ENCODE results near the gene SVBP. TPM values are rescaled to one million over a fixed set of nuclear protein-coding genes. Genes with fewer than 3 reads are reported as not detected.
A peak's percentile ranks its signal among the peaks of the same experiment; 100 is the strongest.
"Not testable (repeated sequence)": the region's sequence is repeated elsewhere in the genome, so short reads cannot be mapped to it uniquely, and the experiment has no call there.

Gene SVBP, protein sequence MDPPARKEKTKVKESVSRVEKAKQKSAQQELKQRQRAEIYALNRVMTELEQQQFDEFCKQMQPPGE
- total RNA-seq: 10 to 100 TPM; 17.1 to 18.0 TPM

DNA sequence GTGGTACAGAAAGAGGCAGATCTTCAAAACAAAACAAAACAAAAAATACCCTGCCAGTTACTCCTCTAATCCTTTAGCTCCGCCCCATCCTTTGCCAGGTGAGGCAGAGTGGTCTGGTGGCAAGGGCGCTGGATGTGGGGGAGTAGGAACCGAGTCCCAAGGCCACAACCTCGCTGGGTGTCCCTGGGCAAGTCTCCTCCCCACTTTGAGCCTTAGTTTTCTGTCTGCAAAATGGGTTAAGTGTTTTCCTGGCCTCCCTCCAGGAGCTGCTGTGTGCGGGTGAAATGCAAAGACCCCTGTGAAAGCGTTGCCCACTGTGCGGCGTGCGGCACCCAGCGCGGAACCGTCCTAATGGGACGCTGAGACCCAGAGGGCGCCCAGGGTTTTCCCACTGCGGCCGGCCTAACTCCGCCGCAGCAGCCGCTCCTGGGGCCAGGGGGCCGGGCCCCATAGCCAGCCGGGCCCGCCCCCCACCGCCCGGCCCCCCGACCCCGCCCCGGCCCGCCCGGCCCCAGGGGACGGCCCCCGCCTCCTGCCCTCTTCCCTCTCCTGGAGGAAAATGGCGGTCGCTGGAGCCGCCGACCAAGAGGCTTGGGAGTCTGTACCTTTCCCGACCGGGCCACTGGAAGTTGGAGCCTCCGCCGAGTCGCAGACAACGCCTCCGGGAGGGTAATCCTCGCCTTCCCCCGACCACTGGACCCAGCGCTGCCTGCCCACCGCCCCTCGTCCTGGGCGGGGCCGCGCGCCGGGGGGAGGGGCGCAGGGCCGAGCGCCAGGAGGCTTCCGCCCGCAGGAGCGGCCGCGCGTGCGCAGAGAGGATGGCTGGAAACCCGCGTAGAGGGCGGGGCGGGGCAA lies at the start of gene SVBP, which contains the start of gene ERMAP:
TSS of gene SVBP (minus strand) at position 813 of the 855 bp plus-strand sequence. CDS start 853 bp downstream, outside the sequence.
TSS of gene ERMAP (plus strand) at position 538 of the 855 bp plus-strand sequence. CDS start 13,327 bp downstream, outside the sequence.
- H3K36me3 Mint-ChIP-seq (ENCODE audit: low read depth): peaks cover 5% of the 10 kb centered on the region
- no peaks in the 10 kb centered on the region for H3K9me3 Mint-ChIP-seq (ENCODE audit: insufficient read depth)
- peak within 1 kb of the TSS; percentile 83 for H3K27ac Mint-ChIP-seq
- DNase-seq (peak; percentile 94), ATAC-seq (peak; percentile 92)
- H3K4me3 Mint-ChIP-seq: peak within 1 kb of the TSS; percentile 86
- H3K27me3 Mint-ChIP-seq (ENCODE audit: low read depth): no peaks in the 10 kb centered on the region
- ChIA-PET POLR2A (interaction anchor here (1.0 to 2.2 kb wide), 4 partner anchors 8 to 50 kb away, joined by 3 to 17 read pairs (median 10); partner anchors contain the start of genes C1orf50, P3H1 and ZNF691), CTCF (interaction anchor here (0.8 to 2.9 kb wide), 11 partner anchors 19 to 713 kb away, joined by 3 to 21 read pairs (median 3); partner anchors contain the start of genes C1orf50, P3H1 and ZNF691)
- H3K4me1 Mint-ChIP-seq (ENCODE audit: low read depth): peaks cover 23% of the 10 kb centered on the region

DNA sequence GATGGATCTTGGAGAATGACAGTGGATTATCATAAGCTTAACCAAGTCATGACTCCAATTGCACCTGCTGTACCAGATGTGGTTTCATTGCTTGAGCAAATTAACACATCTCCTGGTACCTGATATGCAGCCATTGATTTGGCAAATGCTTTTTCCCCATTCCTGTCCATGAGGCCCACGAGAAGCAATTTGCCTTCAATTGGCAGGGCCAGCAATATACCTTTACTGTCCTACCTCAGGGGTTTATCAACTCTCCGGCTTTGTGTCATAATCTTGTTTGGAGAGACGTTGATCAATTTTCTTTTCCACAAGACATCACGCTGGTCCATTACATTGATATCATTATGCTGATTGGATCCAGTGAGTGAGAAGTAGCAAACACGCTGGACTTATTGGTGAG lies 49.4 kb upstream of the SVBP start:
- no peaks in the 10 kb centered on the region for H3K9me3 Mint-ChIP-seq (ENCODE audit: insufficient read depth)
- ATAC-seq: no peak
- H3K4me3 Mint-ChIP-seq: no peak overlapping the region
- no peaks in the 10 kb centered on the region for H3K4me1 Mint-ChIP-seq (ENCODE audit: low read depth)
- H3K27me3 Mint-ChIP-seq (ENCODE audit: low read depth): peaks cover 12% of the 10 kb centered on the region
- H3K36me3 Mint-ChIP-seq (ENCODE audit: low read depth): no peaks in the 10 kb centered on the region
- no peak for DNase-seq
- no peak overlapping the region for H3K27ac Mint-ChIP-seq
- ChIA-PET CTCF (no interaction called here), POLR2A (no interaction called here)

DNA sequence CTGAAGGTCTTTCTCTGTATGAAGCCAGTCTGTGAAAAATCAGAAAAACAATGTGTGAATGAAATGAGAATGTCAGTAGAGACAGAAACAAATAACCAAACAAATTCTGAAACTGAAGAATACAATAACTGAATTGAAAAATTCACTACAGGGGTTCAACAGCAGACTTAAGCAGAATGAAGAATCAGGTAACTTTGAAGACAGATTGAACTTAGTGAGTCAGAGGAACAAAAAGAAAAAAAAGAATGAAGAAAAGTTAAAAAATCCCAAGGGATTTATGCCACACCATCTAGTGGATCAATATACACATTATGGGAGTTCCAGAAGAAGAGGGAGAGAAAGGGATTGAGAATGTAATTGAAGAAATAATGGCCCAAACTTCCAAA lies 43.8 kb upstream of the SVBP start:
- no peak for DNase-seq
- no peak overlapping the region for H3K27ac Mint-ChIP-seq
- CTCF ChIA-PET: interaction anchor here (1.7 to 2.5 kb wide), 2 partner anchors 12 to 15 kb away, joined by 3 to 7 read pairs; partner anchors contain the start of gene ZNF691

DNA sequence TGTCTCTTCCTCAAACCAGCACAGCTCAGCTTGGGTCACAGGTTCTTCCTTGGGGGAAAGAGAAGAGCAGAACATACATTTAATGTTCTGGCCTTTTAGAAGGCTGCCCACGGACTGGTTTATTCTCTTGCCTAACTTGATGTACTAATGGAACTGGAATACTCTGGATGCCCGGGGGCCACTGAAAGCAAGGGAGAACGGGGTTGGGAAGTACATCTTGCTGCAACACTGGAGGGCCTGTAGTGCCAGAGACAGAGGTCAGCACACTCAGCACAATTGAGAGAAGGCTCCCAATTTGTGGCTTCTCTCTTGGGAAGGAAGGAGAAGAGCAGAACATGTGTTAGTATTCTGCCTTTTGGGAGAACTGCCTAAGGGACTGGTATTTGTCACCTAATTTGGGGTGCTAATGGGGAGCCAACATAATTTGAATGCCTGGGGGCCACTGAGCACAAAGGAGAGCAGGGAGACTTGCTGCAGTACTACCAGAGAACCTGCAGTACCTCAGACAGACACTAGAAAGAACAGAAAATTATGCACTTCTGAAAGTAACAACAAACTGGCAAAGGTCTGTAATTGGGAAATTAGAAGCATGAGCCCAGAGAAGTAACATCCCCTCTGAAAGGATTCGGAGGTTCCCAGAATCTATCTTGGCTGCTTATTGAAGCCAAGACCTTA lies 43.3 kb upstream of the SVBP start:
- Mint-ChIP-seq H3K9me3 (ENCODE audit: insufficient read depth) (peaks cover 4% of the 10 kb centered on the region), H3K27ac (no peak overlapping the region), H3K36me3 (ENCODE audit: low read depth) (peaks cover 11% of the 10 kb centered on the region), H3K27me3 (ENCODE audit: low read depth) (peaks cover 23% of the 10 kb centered on the region), H3K4me1 (ENCODE audit: low read depth) (no peaks in the 10 kb centered on the region), H3K4me3 (no peak overlapping the region)
- POLR2A ChIA-PET: no interaction called here
- DNase-seq (no peak), ATAC-seq (no peak)
- CTCF ChIA-PET: interaction anchor here (2.5 kb wide), 1 partner anchor 14 kb away, joined by 7 read pairs; the partner anchor contains the start of gene ZNF691

More for the DNA sequence above, 43.8 kb upstream of the SVBP start:
- no peak for ATAC-seq
- no peaks in the 10 kb centered on the region for H3K4me1 Mint-ChIP-seq (ENCODE audit: low read depth)
- peaks cover 11% of the 10 kb centered on the region for H3K36me3 Mint-ChIP-seq (ENCODE audit: low read depth)
- POLR2A ChIA-PET: no interaction called here
- H3K9me3 Mint-ChIP-seq (ENCODE audit: insufficient read depth): peaks cover 4% of the 10 kb centered on the region
- peaks cover 25% of the 10 kb centered on the region for H3K27me3 Mint-ChIP-seq (ENCODE audit: low read depth)
- no peak overlapping the region for H3K4me3 Mint-ChIP-seq

DNA sequence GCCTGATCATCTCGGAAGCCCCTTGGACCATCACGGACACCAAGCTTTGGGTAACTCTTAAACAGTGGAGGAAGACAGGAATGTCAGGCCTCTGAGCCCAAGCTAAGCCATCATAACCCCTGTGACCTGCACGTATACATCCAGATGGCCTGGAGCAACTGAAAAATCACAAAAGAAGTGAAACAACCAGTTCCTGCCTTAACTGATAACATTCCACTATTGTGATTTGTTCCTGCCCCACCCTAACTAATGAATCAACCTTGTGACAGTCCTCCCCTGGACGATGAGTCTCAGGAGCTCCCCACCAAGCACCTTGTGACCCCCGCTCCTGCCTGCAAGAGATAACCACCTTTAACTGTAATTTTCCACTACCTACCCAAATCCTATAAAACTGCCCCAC lies 42.2 kb upstream of the SVBP start:
- POLR2A ChIA-PET; H3K4me1 Mint-ChIP-seq (ENCODE audit: low read depth); H3K4me3 Mint-ChIP-seq; H3K27ac Mint-ChIP-seq; ATAC-seq; DNase-seq; H3K9me3 Mint-ChIP-seq (ENCODE audit: insufficient read depth): not testable (repeated sequence)
- H3K36me3 Mint-ChIP-seq (ENCODE audit: low read depth): peaks cover 14% of the 10 kb centered on the region
- CTCF ChIA-PET: interaction anchor here (2.2 kb wide), 1 partner anchor 13 kb away, joined by 5 read pairs; the partner anchor contains the start of gene ZNF691
- H3K27me3 Mint-ChIP-seq (ENCODE audit: low read depth): peaks cover 20% of the 10 kb centered on the region

DNA sequence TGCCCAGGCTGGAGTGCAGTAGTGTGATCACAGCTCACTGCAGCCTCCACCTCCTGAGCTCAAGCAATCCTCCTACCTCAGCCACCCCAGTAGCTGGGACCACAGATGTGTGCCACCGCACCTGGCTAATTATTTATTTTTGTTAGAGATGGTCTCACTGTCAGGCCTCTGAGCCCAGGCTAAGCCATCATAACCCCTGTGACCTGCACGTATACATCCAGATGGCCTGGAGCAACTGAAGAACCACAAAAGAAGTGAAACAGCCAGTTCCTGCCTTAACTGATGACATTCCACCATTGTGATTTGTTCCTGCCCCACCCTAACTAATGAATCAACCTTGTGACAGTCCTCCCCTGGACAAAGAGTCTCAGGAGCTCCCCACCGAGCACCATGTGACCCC lies 39.4 kb upstream of the SVBP start:
- ATAC-seq; CTCF ChIA-PET; DNase-seq; H3K4me1 Mint-ChIP-seq (ENCODE audit: low read depth); POLR2A ChIA-PET; H3K9me3 Mint-ChIP-seq (ENCODE audit: insufficient read depth); H3K4me3 Mint-ChIP-seq; H3K27ac Mint-ChIP-seq: not testable (repeated sequence)
- peaks cover 15% of the 10 kb centered on the region for H3K27me3 Mint-ChIP-seq (ENCODE audit: low read depth)
- peaks cover 24% of the 10 kb centered on the region for H3K36me3 Mint-ChIP-seq (ENCODE audit: low read depth)

DNA sequence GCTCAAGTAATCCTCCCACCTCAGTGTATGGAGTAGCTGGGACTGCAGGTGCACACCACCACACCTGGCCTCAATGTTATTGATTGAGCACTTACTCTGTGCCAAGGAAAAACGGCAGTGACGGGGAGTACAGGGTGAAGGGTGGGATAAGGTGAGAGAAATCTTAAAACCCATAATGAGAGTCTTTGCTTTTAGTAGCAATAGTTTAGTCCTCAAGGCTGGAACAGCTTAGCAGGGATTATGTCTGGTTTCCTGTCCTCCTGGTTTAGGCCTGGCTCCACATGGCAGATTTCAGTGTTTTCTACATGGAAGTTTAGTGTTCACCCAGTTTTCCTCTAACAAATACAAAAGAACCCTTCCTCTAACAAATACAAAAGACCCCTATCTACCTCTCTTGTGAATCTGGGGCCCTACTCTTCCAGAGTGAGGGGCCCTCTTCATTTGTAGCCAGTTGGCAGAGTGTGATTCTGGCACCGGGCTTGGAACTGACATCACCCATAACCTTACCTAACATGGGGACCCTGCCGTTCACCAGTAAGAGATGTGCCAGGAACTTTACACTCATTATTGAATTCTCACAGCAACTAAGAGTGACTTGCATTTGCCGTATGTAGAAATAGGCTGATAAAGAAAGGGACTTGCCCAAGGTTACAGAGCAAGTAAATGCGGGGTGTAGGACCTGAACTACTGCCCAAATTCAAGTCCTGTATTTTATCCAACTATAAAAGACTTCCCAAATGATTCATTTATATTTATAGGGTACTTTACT lies 36.1 kb upstream of the SVBP start:
- H3K4me1 Mint-ChIP-seq (ENCODE audit: low read depth): peaks cover 11% of the 10 kb centered on the region
- H3K4me3 Mint-ChIP-seq: no peak overlapping the region
- no peak overlapping the region for H3K27ac Mint-ChIP-seq
- peaks cover 4% of the 10 kb centered on the region for H3K9me3 Mint-ChIP-seq (ENCODE audit: insufficient read depth)
- no peaks in the 10 kb centered on the region for H3K27me3 Mint-ChIP-seq (ENCODE audit: low read depth)
- POLR2A ChIA-PET: no interaction called here
- CTCF ChIA-PET: no interaction called here
- peaks cover 42% of the 10 kb centered on the region for H3K36me3 Mint-ChIP-seq (ENCODE audit: low read depth)
- DNase-seq (no peak), ATAC-seq (no peak)

DNA sequence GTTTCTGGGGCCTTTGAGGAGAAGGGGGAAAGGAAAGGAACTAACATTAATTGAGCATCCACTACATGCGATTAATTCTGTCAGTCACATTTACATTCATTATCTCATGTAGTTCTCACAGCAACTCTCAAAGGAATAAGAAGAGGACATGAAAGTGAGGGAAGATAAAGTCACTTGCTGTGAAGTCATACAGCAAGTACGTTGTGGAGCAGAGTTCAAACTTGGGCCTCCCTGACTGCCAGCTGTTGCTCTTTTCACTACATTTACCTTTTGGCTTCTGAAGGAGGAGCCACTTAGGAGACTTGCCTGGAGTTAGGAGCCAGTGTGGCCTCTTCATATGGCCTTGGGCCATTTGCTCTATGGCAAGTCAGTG lies 35.4 kb upstream of the SVBP start:
- Mint-ChIP-seq H3K27ac (no peak overlapping the region), H3K36me3 (ENCODE audit: low read depth) (peaks cover 42% of the 10 kb centered on the region), H3K27me3 (ENCODE audit: low read depth) (no peaks in the 10 kb centered on the region), H3K4me1 (ENCODE audit: low read depth) (peaks cover 19% of the 10 kb centered on the region), H3K9me3 (ENCODE audit: insufficient read depth) (peaks cover 4% of the 10 kb centered on the region), H3K4me3 (no peak overlapping the region)
- ChIA-PET CTCF (no interaction called here), POLR2A (no interaction called here)
- no peak for ATAC-seq
- DNase-seq: no peak

DNA sequence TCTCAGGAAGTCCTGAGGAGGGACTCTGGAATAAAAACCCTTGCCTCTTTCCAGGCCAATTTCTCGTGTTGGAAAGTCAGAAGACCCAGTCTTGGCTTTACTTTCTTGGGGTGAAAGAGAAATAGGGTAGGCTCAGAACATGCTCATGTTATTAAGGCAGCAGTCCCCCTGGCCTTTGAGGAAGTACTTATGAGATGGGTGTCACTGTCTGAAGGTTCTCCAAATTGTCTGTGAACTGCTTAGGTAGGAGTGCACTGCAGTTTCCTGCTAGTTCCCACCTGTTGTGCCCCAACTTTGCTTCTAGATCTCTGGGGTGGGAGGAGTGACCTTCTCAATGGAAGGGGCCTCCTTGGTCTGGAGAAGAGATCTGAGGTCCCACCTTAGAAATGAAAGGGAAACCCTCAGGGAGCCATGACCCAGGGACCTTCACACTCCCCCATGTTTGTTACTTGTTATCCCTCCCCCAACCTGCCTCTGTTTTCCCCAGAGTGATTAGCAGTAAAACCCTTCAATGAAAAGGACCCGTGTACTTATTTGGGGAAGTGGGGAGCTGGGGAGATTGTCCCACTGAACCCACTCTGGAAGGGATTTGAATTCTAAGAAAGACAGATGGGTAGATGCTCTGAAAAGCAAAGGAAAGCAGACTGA lies 34.9 kb upstream of the SVBP start:
- ChIA-PET CTCF (no interaction called here), POLR2A (no interaction called here)
- Mint-ChIP-seq H3K27ac (no peak overlapping the region), H3K9me3 (ENCODE audit: insufficient read depth) (no peaks in the 10 kb centered on the region), H3K27me3 (ENCODE audit: low read depth) (no peaks in the 10 kb centered on the region), H3K36me3 (ENCODE audit: low read depth) (peaks cover 39% of the 10 kb centered on the region), H3K4me1 (ENCODE audit: low read depth) (peaks cover 24% of the 10 kb centered on the region), H3K4me3 (no peak overlapping the region)
- ATAC-seq (no peak), DNase-seq (no peak)

DNA sequence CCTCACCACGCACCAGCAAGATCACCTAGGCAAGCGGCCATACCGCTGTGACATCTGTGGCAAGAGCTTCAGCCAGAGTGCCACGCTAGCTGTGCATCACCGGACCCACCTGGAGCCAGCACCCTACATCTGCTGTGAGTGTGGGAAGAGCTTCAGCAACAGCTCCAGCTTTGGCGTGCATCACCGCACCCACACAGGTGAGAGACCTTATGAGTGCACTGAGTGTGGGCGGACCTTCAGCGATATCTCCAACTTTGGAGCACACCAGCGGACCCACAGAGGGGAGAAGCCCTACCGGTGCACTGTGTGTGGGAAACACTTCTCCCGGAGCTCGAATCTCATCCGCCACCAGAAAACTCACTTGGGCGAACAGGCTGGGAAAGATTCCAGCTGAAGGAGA lies 34.2 kb upstream of the SVBP start:
- Mint-ChIP-seq H3K9me3 (ENCODE audit: insufficient read depth) (no peaks in the 10 kb centered on the region), H3K4me1 (ENCODE audit: low read depth) (peaks cover 25% of the 10 kb centered on the region), H3K27ac (no peak overlapping the region), H3K27me3 (ENCODE audit: low read depth) (no peaks in the 10 kb centered on the region), H3K4me3 (no peak overlapping the region), H3K36me3 (ENCODE audit: low read depth) (peaks cover 36% of the 10 kb centered on the region)
- no peak for DNase-seq
- ChIA-PET POLR2A (no interaction called here), CTCF (no interaction called here)
- no peak for ATAC-seq

DNA sequence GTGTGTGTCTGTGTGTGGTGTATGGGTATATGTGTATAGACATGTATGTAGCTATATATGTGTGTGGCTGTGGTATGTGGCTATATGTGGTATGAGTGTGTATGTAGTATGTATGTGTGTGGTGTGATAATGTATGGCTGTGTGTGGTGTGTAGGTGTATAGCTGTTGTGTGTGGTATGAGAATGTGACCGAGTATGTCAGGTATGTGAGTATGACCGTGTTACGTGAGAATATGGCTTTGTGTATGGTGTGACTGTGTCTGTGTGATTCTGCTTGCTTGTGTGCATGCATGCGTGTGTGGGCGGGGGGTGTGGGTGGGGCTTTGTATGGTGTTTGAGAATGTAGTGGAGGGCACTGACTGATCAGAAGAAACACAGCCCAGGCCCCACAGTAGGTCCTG lies 32.7 kb upstream of the SVBP start:
- CTCF ChIA-PET: interaction anchor here (0.6 to 2.2 kb wide), 2 partner anchors 54 to 73 kb away, joined by 3 to 4 read pairs; no protein-coding TSS in a partner anchor
- Mint-ChIP-seq H3K4me1 (ENCODE audit: low read depth) (peaks cover 30% of the 10 kb centered on the region), H3K4me3 (no peak overlapping the region), H3K27me3 (ENCODE audit: low read depth) (no peaks in the 10 kb centered on the region), H3K9me3 (ENCODE audit: insufficient read depth) (no peaks in the 10 kb centered on the region), H3K36me3 (ENCODE audit: low read depth) (peaks cover 34% of the 10 kb centered on the region), H3K27ac (peak overlapping the region; percentile 0)
- no peak for DNase-seq
- no peak for ATAC-seq
- POLR2A ChIA-PET: no interaction called here

All from activated CD8-positive, alpha-beta T cell treated with anti-CD3 and anti-CD28 coated beads, Interleukin-2, amount 10 ng/mL, durations not matched to agents 7 days and 5 days (primary cell).